ENCODE data around the gene TFCP2.

Gene TFCP2

DNA sequence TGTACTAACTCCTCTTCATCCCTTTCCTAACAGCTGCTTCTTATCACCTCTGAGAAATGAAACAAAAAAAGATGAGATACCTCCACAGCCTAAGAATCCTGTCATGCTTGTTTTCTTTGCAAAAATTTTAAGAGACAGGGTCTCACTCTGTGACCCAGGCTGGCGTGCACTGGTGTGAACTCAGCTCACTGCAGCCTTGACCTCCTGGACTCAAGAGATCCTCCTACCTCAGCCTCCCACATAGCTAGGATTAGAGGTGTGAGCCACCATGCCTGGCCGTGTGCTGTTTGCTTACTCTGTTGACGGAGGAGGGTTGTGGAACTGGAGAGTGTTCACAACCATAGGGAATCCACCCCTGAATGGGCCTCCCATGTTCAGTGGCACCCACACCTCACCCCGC, 105.7 kb downstream of the TFCP2 start:
- TF ChIP-seq POLR2AphosphoS5 (IDR thresholded peaks at IDR 0.05; ENCODE audit: low read depth, low read length) (no peak), FOXP2 (optimal IDR thresholded peaks at IDR 0.05; ENCODE audit: borderline replicate concordance, extremely low read depth, extremely low read length, insufficient read depth) (no peak), TAF1 (IDR thresholded peaks at IDR 0.05; ENCODE audit: borderline replicate concordance, insufficient read depth, low read length) (no peak), SIN3A (IDR thresholded peaks at IDR 0.05; ENCODE audit: borderline replicate concordance, insufficient read depth, low read length) (no peak)
- TF ChIP-seq, protein P1, sequence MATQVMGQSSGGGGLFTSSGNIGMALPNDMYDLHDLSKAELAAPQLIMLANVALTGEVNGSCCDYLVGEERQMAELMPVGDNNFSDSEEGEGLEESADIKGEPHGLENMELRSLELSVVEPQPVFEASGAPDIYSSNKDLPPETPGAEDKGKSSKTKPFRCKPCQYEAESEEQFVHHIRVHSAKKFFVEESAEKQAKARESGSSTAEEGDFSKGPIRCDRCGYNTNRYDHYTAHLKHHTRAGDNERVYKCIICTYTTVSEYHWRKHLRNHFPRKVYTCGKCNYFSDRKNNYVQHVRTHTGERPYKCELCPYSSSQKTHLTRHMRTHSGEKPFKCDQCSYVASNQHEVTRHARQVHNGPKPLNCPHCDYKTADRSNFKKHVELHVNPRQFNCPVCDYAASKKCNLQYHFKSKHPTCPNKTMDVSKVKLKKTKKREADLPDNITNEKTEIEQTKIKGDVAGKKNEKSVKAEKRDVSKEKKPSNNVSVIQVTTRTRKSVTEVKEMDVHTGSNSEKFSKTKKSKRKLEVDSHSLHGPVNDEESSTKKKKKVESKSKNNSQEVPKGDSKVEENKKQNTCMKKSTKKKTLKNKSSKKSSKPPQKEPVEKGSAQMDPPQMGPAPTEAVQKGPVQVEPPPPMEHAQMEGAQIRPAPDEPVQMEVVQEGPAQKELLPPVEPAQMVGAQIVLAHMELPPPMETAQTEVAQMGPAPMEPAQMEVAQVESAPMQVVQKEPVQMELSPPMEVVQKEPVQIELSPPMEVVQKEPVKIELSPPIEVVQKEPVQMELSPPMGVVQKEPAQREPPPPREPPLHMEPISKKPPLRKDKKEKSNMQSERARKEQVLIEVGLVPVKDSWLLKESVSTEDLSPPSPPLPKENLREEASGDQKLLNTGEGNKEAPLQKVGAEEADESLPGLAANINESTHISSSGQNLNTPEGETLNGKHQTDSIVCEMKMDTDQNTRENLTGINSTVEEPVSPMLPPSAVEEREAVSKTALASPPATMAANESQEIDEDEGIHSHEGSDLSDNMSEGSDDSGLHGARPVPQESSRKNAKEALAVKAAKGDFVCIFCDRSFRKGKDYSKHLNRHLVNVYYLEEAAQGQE (IDR thresholded peaks at IDR 0.05; ENCODE audit: insufficient read depth in 1 of 2, low read depth in 2 of 2, low read length in 2 of 2), result no peak

DNA sequence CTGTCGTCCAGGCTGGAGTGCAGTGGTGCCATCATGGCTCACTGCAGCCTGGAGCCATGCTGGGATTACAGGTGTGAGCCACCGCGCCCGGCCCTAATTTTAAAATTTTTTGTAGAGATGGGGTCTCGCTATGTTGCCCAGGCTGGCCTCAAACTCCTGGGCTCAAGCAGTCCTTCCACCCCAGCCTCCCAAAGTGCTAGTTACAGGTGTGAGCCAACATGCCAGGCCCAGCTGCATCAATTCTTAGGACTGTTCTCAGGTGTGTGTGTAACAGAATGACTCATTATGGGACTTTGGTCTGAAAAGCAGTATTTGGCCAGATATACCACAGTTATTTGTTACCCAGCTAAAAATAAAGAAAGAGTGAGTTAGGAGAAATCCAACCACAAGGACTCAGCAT, 107.4 kb downstream of the TFCP2 start:
- TF ChIP-seq SIN3A (IDR thresholded peaks at IDR 0.05; ENCODE audit: borderline replicate concordance, insufficient read depth, low read length) (no peak), POLR2AphosphoS5 (IDR thresholded peaks at IDR 0.05; ENCODE audit: low read depth, low read length) (no peak), FOXP2 (optimal IDR thresholded peaks at IDR 0.05; ENCODE audit: borderline replicate concordance, extremely low read depth, extremely low read length, insufficient read depth) (no peak), TAF1 (IDR thresholded peaks at IDR 0.05; ENCODE audit: borderline replicate concordance, insufficient read depth, low read length) (no peak)
- TF ChIP-seq, protein P1 (IDR thresholded peaks at IDR 0.05; ENCODE audit: insufficient read depth in 1 of 2, low read depth in 2 of 2, low read length in 2 of 2), result no peak

DNA sequence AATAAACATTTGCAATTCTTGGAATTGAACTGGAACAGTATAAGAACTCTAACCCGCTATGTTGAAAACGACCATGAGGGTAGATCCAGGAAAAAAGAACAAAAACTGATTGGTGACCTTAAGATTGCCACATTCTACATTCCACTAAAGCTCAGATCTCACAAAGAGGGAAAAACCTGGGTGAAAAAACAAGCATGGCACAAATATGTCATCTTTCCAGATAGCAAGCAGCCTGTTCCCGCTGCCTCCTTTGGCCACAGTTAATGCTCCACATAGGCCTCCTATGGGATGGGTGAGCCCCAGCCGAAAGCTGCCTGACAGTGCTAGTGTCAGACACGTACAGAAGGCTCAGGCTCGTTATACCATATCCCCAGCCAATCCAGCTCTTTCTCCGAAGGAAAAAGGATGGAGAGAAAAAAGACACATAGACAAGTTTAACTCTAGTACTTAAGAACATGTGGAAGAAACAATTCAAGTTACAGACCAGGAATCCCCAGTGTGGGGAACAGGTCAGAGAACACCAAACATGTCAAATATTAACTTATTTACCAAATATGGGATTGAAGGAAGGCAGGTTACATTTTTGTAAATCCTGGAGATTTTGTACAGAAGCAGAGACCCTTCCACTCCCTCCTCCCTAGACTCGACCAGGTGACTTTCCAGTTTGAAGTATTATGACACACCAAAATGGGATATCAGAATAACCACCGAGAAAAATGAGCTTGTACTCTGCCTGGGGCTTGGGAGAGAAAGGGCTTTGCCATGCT, 110.1 kb downstream of the TFCP2 start:
- TF ChIP-seq SIN3A (IDR thresholded peaks at IDR 0.05; ENCODE audit: borderline replicate concordance, insufficient read depth, low read length) (no peak), FOXP2 (optimal IDR thresholded peaks at IDR 0.05; ENCODE audit: borderline replicate concordance, extremely low read depth, extremely low read length, insufficient read depth) (no peak), POLR2AphosphoS5 (IDR thresholded peaks at IDR 0.05; ENCODE audit: low read depth, low read length) (no peak), TAF1 (IDR thresholded peaks at IDR 0.05; ENCODE audit: borderline replicate concordance, insufficient read depth, low read length) (no peak)
- TF ChIP-seq, protein P1 (IDR thresholded peaks at IDR 0.05; ENCODE audit: insufficient read depth in 1 of 2, low read depth in 2 of 2, low read length in 2 of 2), result no peak

DNA sequence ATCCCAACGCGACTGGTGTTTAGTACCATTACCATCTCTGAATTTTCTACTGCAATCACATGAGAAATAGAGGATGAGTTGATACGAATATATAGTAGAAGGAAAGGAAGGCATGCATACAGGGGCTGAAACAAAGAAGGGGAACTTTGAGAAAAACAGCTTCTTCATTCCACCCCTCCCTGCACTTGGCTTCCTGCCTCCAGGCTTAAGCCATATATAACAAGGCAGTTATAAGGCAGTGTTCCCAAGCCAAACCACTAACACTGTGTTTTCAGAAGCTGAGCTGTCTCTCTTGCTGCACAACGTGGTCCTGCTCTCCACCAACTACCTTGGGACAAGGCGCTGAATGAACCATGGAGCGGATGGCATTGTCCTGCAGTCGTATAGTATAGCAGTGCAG, 113.8 kb downstream of the TFCP2 start:
- TF ChIP-seq SIN3A (IDR thresholded peaks at IDR 0.05; ENCODE audit: borderline replicate concordance, insufficient read depth, low read length) (no peak), TAF1 (IDR thresholded peaks at IDR 0.05; ENCODE audit: borderline replicate concordance, insufficient read depth, low read length) (no peak), POLR2AphosphoS5 (IDR thresholded peaks at IDR 0.05; ENCODE audit: low read depth, low read length) (no peak), FOXP2 (optimal IDR thresholded peaks at IDR 0.05; ENCODE audit: borderline replicate concordance, extremely low read depth, extremely low read length, insufficient read depth) (no peak)
- TF ChIP-seq, protein P1 (IDR thresholded peaks at IDR 0.05; ENCODE audit: insufficient read depth in 1 of 2, low read depth in 2 of 2, low read length in 2 of 2), result no peak

All from PFSK-1 (cell line).